Smooth muscle cell of the umbilical artery (primary cell): ENCODE data around the gene AARS1. TPM values are rescaled to one million over a fixed set of nuclear protein-coding genes. Genes with fewer than 3 reads are reported as not detected.

Experiments
- total RNA-seq: library from RNA; depleted of rRNA; stranded (reverse); fragments of >200 nt; gene quantifications from 2 replicates; pipeline ENCODE4 v1.2.3, GENCODE V29; 2014

AARS1 gene
- 229 and 234 TPM in 2 replicates for total RNA-seq

DNA sequence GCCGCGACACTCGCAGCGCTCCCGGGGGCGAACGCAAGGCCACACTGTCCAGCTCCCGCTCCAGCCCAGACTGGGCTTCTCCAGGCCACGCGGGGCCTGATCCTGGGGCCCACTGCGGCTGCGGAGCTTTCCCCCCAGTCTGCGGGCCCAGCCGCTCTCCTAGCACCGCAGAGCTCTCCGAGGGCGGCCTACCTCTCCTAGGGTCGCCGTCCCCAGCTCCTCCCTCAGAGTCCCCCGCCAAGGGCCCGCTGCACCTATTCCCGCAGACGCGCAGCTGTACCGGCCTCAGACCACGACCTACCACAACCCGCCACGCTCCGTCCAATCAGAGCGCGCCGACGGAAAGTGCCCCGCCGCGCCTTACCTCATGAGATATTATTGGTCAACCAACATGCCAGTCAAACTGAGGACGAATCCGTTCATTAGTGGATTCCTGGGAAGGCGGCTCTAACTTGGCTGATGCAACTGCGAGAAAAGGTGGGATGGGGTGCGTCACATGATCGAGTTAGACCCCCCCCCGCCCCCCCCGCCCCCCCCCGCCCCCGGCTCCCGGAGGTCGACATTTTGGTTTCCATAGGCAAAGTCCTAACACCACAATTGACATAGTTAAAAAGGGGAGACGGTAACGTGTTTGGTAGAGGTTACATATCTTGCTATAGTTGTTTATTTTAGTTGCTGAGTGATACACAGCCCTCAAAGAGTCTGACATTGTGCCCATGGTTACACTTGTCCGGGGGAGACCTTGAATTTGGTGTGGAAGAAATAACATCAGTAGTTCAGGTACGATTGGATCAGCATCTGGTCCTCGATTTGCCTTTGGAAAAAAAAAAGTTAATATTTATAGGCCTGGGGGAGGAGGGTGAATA lies at the start of gene AARS1:
Gene AARS1 (minus strand): TSS at position 278 of the 866 bp plus-strand sequence. CDS start 6,743 bp downstream, outside the sequence.

DNA sequence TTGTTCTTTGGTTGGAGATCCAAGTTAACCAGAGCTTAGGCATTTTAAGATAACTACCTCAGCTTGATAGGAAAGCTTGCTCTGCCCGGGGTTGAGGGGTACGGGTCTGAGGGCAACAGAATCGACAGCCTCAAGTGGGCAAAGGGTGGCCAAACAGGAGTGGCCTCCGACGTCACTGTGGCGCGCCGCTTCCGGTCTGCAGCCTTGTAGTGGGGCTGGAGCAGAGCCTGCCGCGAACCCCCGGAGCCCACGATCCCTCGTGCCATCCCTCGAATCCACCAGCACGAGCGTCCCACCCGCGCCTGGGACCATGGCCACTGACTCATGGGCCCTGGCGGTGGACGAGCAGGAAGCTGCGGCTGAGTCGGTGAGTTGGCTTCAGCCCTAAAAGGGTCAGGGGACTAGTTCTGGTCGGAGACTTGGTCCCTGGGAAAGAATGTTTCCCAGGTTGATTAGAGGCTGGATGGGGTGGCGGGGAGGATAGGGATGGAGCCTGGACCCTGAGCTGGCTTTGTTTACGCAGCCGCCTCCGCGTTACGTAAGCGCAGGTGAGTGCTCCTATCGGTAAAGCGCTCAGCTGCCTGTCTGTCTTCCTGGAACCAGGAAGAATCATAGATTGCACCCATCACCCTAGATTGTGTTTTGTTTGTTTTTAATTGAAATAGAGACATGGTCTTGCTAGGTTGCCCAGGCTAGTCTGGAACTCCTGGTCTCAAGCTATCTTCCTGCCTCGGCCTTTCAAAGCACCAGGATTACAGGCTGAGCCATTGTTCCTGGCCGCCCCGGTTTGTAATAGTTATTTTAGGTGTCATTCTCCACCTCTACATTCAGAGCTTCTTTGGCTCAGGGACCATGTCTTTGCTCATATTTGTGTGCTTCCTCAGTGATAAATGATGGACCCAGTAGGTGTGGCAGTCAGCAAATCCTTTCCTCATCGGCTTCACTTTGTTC lies 10.0 kb upstream of the AARS1 start, which contains the start of gene DDX19B:
Gene DDX19B (plus strand): TSS at position 199 of the 951 bp plus-strand sequence. CDS start 112 bp downstream, at position 311.

GRCh38 chr16:70251629-70252354 lies 37.5 kb downstream of the AARS1 start, which contains the start of gene EXOSC6:
TSS of gene EXOSC6 (minus strand) at chr16:70251940. CDS start at chr16:70251900, 40 bp downstream.

Other genes with a start within 250 kb of the AARS1 start
- 14.0 and 15.9 TPM in 2 replicates for gene PDPR, start 175.2 kb downstream of the AARS1 start, total RNA-seq
- gene CLEC18C, start 115.7 kb downstream of the AARS1 start, total RNA-seq: 0.23 and 0.59 TPM in 2 replicates
- gene EXOSC6, start 37.6 kb downstream of the AARS1 start, total RNA-seq: 29.5 and 35.9 TPM in 2 replicates
- 20.8 and 20.9 TPM in 2 replicates for gene DDX19B, start 9.7 kb upstream of the AARS1 start, total RNA-seq
- 46.6 and 57.3 TPM in 2 replicates for gene DDX19A, start 57.4 kb upstream of the AARS1 start, total RNA-seq
- gene ST3GAL2, start 149.6 kb upstream of the AARS1 start, total RNA-seq: 30.0 and 49.2 TPM in 2 replicates
- 9.3 and 12.8 TPM in 2 replicates for gene FCSK, start 165.1 kb upstream of the AARS1 start, total RNA-seq
- gene COG4, start 234.0 kb upstream of the AARS1 start, total RNA-seq: 71.9 and 76.6 TPM in 2 replicates
- gene SF3B3, start 234.3 kb upstream of the AARS1 start, total RNA-seq: 89.1 and 138 TPM in 2 replicates